ENCODE results near the gene GBF1. TPM values are rescaled to one million over a fixed set of nuclear protein-coding genes. Genes with fewer than 3 reads are reported as not detected.
A peak's percentile ranks its signal among the peaks of the same experiment; 100 is the strongest.

GBF1 gene
- total RNA-seq, 3 donors from 2014 or later: 42.9 to 46.5 (median 43.3) TPM

GRCh38 chr10:102227050-102227449, 18.3 kb upstream of the GBF1 start:
- no peak for ATAC-seq
- H3K4me3 Mint-ChIP-seq: no peak overlapping the region
- DNase-seq: no peak
- H3K27me3 Mint-ChIP-seq (ENCODE audit: low read depth): peaks cover 47% of the 10 kb centered on the region
- H3K36me3 Mint-ChIP-seq (ENCODE audit: insufficient read depth): no peaks in the 10 kb centered on the region
- H3K4me1 Mint-ChIP-seq (ENCODE audit: low read depth): peaks cover 18% of the 10 kb centered on the region
- H3K9me3 Mint-ChIP-seq: no peaks in the 10 kb centered on the region

GRCh38 chr10:102229810-102230263, 15.5 kb upstream of the GBF1 start:
- peak overlapping the region; percentile 82 for H3K4me3 Mint-ChIP-seq
- H3K9me3 Mint-ChIP-seq: no peaks in the 10 kb centered on the region
- H3K27me3 Mint-ChIP-seq (ENCODE audit: low read depth): peaks cover 52% of the 10 kb centered on the region
- no peaks in the 10 kb centered on the region for H3K36me3 Mint-ChIP-seq (ENCODE audit: insufficient read depth)
- DNase-seq: peak; percentile 85
- ATAC-seq: peak; percentile 57 to 64
- peaks cover 18% of the 10 kb centered on the region for H3K4me1 Mint-ChIP-seq (ENCODE audit: low read depth)

GRCh38 chr10:102230264-102230860, 15.0 kb upstream of the GBF1 start:
- DNase-seq (peak; percentile 23), ATAC-seq (peak; percentile 38 to 44)
- H3K4me3 Mint-ChIP-seq: peak overlapping the region; percentile 82
- no peaks in the 10 kb centered on the region for H3K9me3 Mint-ChIP-seq
- peaks cover 18% of the 10 kb centered on the region for H3K4me1 Mint-ChIP-seq (ENCODE audit: low read depth)
- H3K27me3 Mint-ChIP-seq (ENCODE audit: low read depth): peaks cover 52% of the 10 kb centered on the region
- no peaks in the 10 kb centered on the region for H3K36me3 Mint-ChIP-seq (ENCODE audit: insufficient read depth)

- no peaks in the 10 kb centered on the region for H3K9me3 Mint-ChIP-seq
- ATAC-seq (peak; percentile 11 to 16), DNase-seq (peak; percentile 38)
- no peaks in the 10 kb centered on the region for H3K36me3 Mint-ChIP-seq (ENCODE audit: insufficient read depth)
- peaks cover 51% of the 10 kb centered on the region for H3K27me3 Mint-ChIP-seq (ENCODE audit: low read depth)
- peaks cover 15% of the 10 kb centered on the region for H3K4me1 Mint-ChIP-seq (ENCODE audit: low read depth)
- peak overlapping the region; percentile 72 for H3K4me3 Mint-ChIP-seq
These were observed 14.4 kb upstream of the GBF1 start for GRCh38 chr10:102230861-102231356.

GRCh38 chr10:102231357-102232318, 13.7 kb upstream of the GBF1 start:
- ATAC-seq: peak; percentile 53 to 58
- Mint-ChIP-seq H3K4me3 (peak overlapping the region; percentile 72), H3K4me1 (ENCODE audit: low read depth) (peaks cover 8% of the 10 kb centered on the region), H3K27me3 (ENCODE audit: low read depth) (peaks cover 47% of the 10 kb centered on the region), H3K36me3 (ENCODE audit: insufficient read depth) (no peaks in the 10 kb centered on the region), H3K9me3 (no peaks in the 10 kb centered on the region)
- DNase-seq: peak; percentile 65

- ATAC-seq (no peak), DNase-seq (no peak)
- H3K4me1 Mint-ChIP-seq (ENCODE audit: low read depth): peaks cover 5% of the 10 kb centered on the region
- H3K4me3 Mint-ChIP-seq: no peak overlapping the region
- no peaks in the 10 kb centered on the region for H3K36me3 Mint-ChIP-seq (ENCODE audit: insufficient read depth)
- H3K9me3 Mint-ChIP-seq: no peaks in the 10 kb centered on the region
- peaks cover 24% of the 10 kb centered on the region for H3K27me3 Mint-ChIP-seq (ENCODE audit: low read depth)
These were observed 11.3 kb upstream of the GBF1 start for GRCh38 chr10:102233997-102234396.

GRCh38 chr10:102234888-102235597, 10.3 kb upstream of the GBF1 start:
- H3K4me1 Mint-ChIP-seq (ENCODE audit: low read depth): peaks cover 2% of the 10 kb centered on the region
- no peaks in the 10 kb centered on the region for H3K9me3 Mint-ChIP-seq
- ATAC-seq: no peak
- no peak for DNase-seq
- H3K36me3 Mint-ChIP-seq (ENCODE audit: insufficient read depth): no peaks in the 10 kb centered on the region
- peaks cover 16% of the 10 kb centered on the region for H3K27me3 Mint-ChIP-seq (ENCODE audit: low read depth)
- no peak overlapping the region for H3K4me3 Mint-ChIP-seq

- no peaks in the 10 kb centered on the region for H3K36me3 Mint-ChIP-seq (ENCODE audit: insufficient read depth)
- H3K9me3 Mint-ChIP-seq: no peaks in the 10 kb centered on the region
- no peak overlapping the region for H3K4me3 Mint-ChIP-seq
- ATAC-seq (no peak), DNase-seq (no peak)
- peaks cover 20% of the 10 kb centered on the region for H3K27me3 Mint-ChIP-seq (ENCODE audit: low read depth)
- H3K4me1 Mint-ChIP-seq (ENCODE audit: low read depth): peaks cover 3% of the 10 kb centered on the region
These were observed 9.8 kb upstream of the GBF1 start for GRCh38 chr10:102235598-102235920.

- peaks cover 5% of the 10 kb centered on the region for H3K4me1 Mint-ChIP-seq (ENCODE audit: low read depth)
- H3K4me3 Mint-ChIP-seq: no peak overlapping the region
- peaks cover 23% of the 10 kb centered on the region for H3K27me3 Mint-ChIP-seq (ENCODE audit: low read depth)
- DNase-seq (no peak), ATAC-seq (no peak)
- no peaks in the 10 kb centered on the region for H3K9me3 Mint-ChIP-seq
- H3K36me3 Mint-ChIP-seq (ENCODE audit: insufficient read depth): no peaks in the 10 kb centered on the region
These were observed 9.3 kb upstream of the GBF1 start for GRCh38 chr10:102236006-102236405.

GRCh38 chr10:102237711-102238252, 7.5 kb upstream of the GBF1 start:
- Mint-ChIP-seq H3K4me1 (ENCODE audit: low read depth) (peaks cover 14% of the 10 kb centered on the region), H3K4me3 (no peak overlapping the region), H3K36me3 (ENCODE audit: insufficient read depth) (no peaks in the 10 kb centered on the region), H3K9me3 (no peaks in the 10 kb centered on the region), H3K27me3 (ENCODE audit: low read depth) (peaks cover 28% of the 10 kb centered on the region)
- no peak for ATAC-seq
- no peak for DNase-seq

- peaks cover 22% of the 10 kb centered on the region for H3K4me1 Mint-ChIP-seq (ENCODE audit: low read depth)
- no peak for DNase-seq
These were observed 4.8 kb upstream of the GBF1 start for GRCh38 chr10:102240467-102241031.

GRCh38 chr10:102241032-102241443, 4.3 kb upstream of the GBF1 start:
- H3K36me3 Mint-ChIP-seq (ENCODE audit: insufficient read depth): no peaks in the 10 kb centered on the region
- DNase-seq (no peak), ATAC-seq (no peak)
- H3K4me1 Mint-ChIP-seq (ENCODE audit: low read depth): peaks cover 22% of the 10 kb centered on the region
- peaks cover 24% of the 10 kb centered on the region for H3K27me3 Mint-ChIP-seq (ENCODE audit: low read depth)
- peak overlapping the region; percentile 50 for H3K4me3 Mint-ChIP-seq
- H3K9me3 Mint-ChIP-seq: no peaks in the 10 kb centered on the region

More at GRCh38 chr10:102240467-102241031, 4.8 kb upstream of the GBF1 start:
- H3K36me3 Mint-ChIP-seq (ENCODE audit: insufficient read depth): no peaks in the 10 kb centered on the region
- ATAC-seq: no peak
- H3K4me3 Mint-ChIP-seq: peak overlapping the region; percentile 50
- H3K27me3 Mint-ChIP-seq (ENCODE audit: low read depth): peaks cover 24% of the 10 kb centered on the region
- H3K9me3 Mint-ChIP-seq: no peaks in the 10 kb centered on the region

- no peaks in the 10 kb centered on the region for H3K9me3 Mint-ChIP-seq
- ATAC-seq: peak; percentile 69 to 72
- H3K36me3 Mint-ChIP-seq (ENCODE audit: insufficient read depth): no peaks in the 10 kb centered on the region
- peak within 1 kb of the TSS; percentile 80 for H3K4me3 Mint-ChIP-seq
- peak; percentile 81 for DNase-seq
- H3K4me1 Mint-ChIP-seq (ENCODE audit: low read depth): peaks cover 27% of the 10 kb centered on the region
- peaks cover 24% of the 10 kb centered on the region for H3K27me3 Mint-ChIP-seq (ENCODE audit: low read depth)
These were observed 3.8 kb upstream of the GBF1 start, which contains the start of gene PITX3 for GRCh38 chr10:102241444-102242117. TSS of gene PITX3 (minus strand) at chr10:102241512. CDS start at chr10:102232080, 9,432 bp downstream.

Measured in activated T-cell treated with anti-CD3 and anti-CD28 coated beads, Interleukin-2, amount 50 U/mL, for 4 hours (primary cell).